GM12892 (cell line): ENCODE results near the gene CD96.

Source experiments
- DNase-seq: peaks from one replicate; pipeline ENCODE4 v3.0.0; 2011; ENCODE audit not compliant: insufficient read length
- FAIRE-seq: peaks from 2 replicates; lab custom pipeline; 2011; peaks lifted over from hg19 to GRCh38; lab: Jason Lieb, UNC
- POLR2A ChIP-seq: IDR thresholded peaks from 2 replicates; pipeline ENCODE4 v1.6.1; 2011; ENCODE audit warnings: low read depth, low read length, control low read depth
- POLR2AphosphoS5 ChIP-seq: IDR thresholded peaks from 2 replicates; pipeline ENCODE4 v1.6.1; 2011; ENCODE audit warnings: low read depth, low read length, control low read depth
- TAF1 ChIP-seq: IDR thresholded peaks from 2 replicates; pipeline ENCODE4 v1.6.1; 2011; ENCODE audit warnings: low read depth, mild to moderate bottlenecking, control low read depth, low read length, borderline replicate concordance

CD96 gene

GRCh38 chr3:111598552-111598951 is 56.6 kb downstream of the CD96 start:
- TF ChIP-seq TAF1 (no peak), POLR2A (no peak), POLR2AphosphoS5 (no peak)
- no peak for DNase-seq
- no peak for FAIRE-seq

- DNase-seq (no peak), FAIRE-seq (no peak)
- TF ChIP-seq POLR2A (no peak), POLR2AphosphoS5 (no peak), TAF1 (no peak)
These were observed 59.8 kb downstream of the CD96 start for GRCh38 chr3:111601810-111602209.

- DNase-seq (no peak), FAIRE-seq (peak; percentile 84)
- no peak for TF ChIP-seq POLR2AphosphoS5
- TF ChIP-seq TAF1, result no peak
- TF ChIP-seq POLR2A, result no peak
These were observed 61.7 kb downstream of the CD96 start for GRCh38 chr3:111603679-111604078.

- DNase-seq (no peak), FAIRE-seq (no peak)
- no peak for TF ChIP-seq POLR2AphosphoS5
- no peak for TF ChIP-seq TAF1
- TF ChIP-seq POLR2A, result no peak
These were observed 62.1 kb downstream of the CD96 start for GRCh38 chr3:111604119-111604518.

GRCh38 chr3:111605018-111605417 is 63.0 kb downstream of the CD96 start:
- DNase-seq (no peak), FAIRE-seq (peak; percentile 46)
- no peak for TF ChIP-seq TAF1
- no peak for TF ChIP-seq POLR2AphosphoS5
- TF ChIP-seq POLR2A, result no peak

GRCh38 chr3:111605493-111605892 is 63.5 kb downstream of the CD96 start:
- DNase-seq (no peak), FAIRE-seq (peak; percentile 27)
- no peak for TF ChIP-seq TAF1
- TF ChIP-seq POLR2A, result no peak
- no peak for TF ChIP-seq POLR2AphosphoS5

GRCh38 chr3:111607240-111607920 is 65.4 kb downstream of the CD96 start:
- FAIRE-seq (no peak), DNase-seq (no peak)
- TF ChIP-seq POLR2AphosphoS5, result no peak
- no peak for TF ChIP-seq TAF1
- TF ChIP-seq POLR2A, result no peak

GRCh38 chr3:111608383-111608782 is 66.4 kb downstream of the CD96 start:
- TF ChIP-seq TAF1, result no peak
- no peak for TF ChIP-seq POLR2A
- TF ChIP-seq POLR2AphosphoS5, result no peak
- DNase-seq (no peak), FAIRE-seq (peak; percentile 60)

GRCh38 chr3:111609700-111610099 is 67.7 kb downstream of the CD96 start:
- TF ChIP-seq POLR2AphosphoS5 (no peak), TAF1 (no peak), POLR2A (no peak)
- DNase-seq (no peak), FAIRE-seq (no peak)

GRCh38 chr3:111610189-111610588 is 68.2 kb downstream of the CD96 start:
- DNase-seq, result no peak
- TF ChIP-seq POLR2A (no peak), POLR2AphosphoS5 (no peak), TAF1 (no peak)
- no peak for FAIRE-seq

GRCh38 chr3:111610612-111611054 is 68.6 kb downstream of the CD96 start:
- FAIRE-seq (peak; percentile 14), DNase-seq (no peak)
- TF ChIP-seq POLR2A, result no peak
- no peak for TF ChIP-seq TAF1
- TF ChIP-seq POLR2AphosphoS5, result no peak

- FAIRE-seq (no peak), DNase-seq (no peak)
- TF ChIP-seq TAF1, result no peak
- no peak for TF ChIP-seq POLR2A
- no peak for TF ChIP-seq POLR2AphosphoS5
These were observed 71.3 kb downstream of the CD96 start for GRCh38 chr3:111613294-111613693.
